Psoas muscle (tissue), 8 donors: ENCODE results near the gene LYSMD4. TPM values are rescaled to one million over a fixed set of nuclear protein-coding genes. Genes with fewer than 3 reads are reported as not detected.
A peak's percentile ranks its signal among the peaks of the same experiment; 100 is the strongest.

Source experiments
- ATAC-seq, 4 donors: fragments of 200-7000 bp; cut with Tn5 transposase; one replicate each; pipeline ENCODE4 v1.9.1; 2020; ENCODE audit warnings: moderate library complexity in 3 of 4, mild to moderate bottlenecking in 2 of 4
- DNase-seq, 2 donors: peaks; one replicate each; pipeline ENCODE4 v3.0.0-alpha.2; 2020
- H3K27ac ChIP-seq: fragments of 200-600 bp; one replicate; pipeline ENCODE4 v1.8.0; 2022
- H3K27me3 ChIP-seq, 3 donors: fragments of 200-600 bp in 1 of 3; one replicate each; pipeline versions ENCODE4 v1.6.1 to v1.8.0; 2013 to 2022; ENCODE audit warnings: low read length in 2 of 3, mild to moderate bottlenecking in 2 of 3, moderate library complexity in 1 of 3; ENCODE audit not compliant: insufficient read depth in 3 of 3
- H3K36me3 ChIP-seq, 2 donors: fragments of 200-600 bp in 1 of 2; one replicate each; pipeline versions ENCODE4 v1.6.1 to v1.8.0; 2013 to 2022; ENCODE audit warnings: low read depth in 1 of 2, mild to moderate bottlenecking in 1 of 2, moderate library complexity in 1 of 2; ENCODE audit not compliant: insufficient read depth in 1 of 2
- H3K4me1 ChIP-seq: fragments of 200-600 bp; one replicate; pipeline ENCODE4 v1.8.0; 2022
- H3K4me3 ChIP-seq: fragments of 200-600 bp; one replicate; pipeline ENCODE4 v1.8.0; 2022; ENCODE audit warnings: mild to moderate bottlenecking
- H3K9me3 ChIP-seq: fragments of 200-600 bp; one replicate; pipeline ENCODE4 v1.8.0; 2022
- WGBS, 3 donors: extraction: QIAGEN DNeasy Blood & Tissue Kit; methylation state at CpG; one replicate each; pipeline versions ENCODE4 v1.1.6 to v1.1.7; 2013; 5-methylcytosine and 5-hydroxymethylcytosine counted together
- intact Hi-C, 2 donors: fragments of 100-400 bp; cut with DNase I; formaldehyde crosslinking; loops; one replicate each; pipeline versions ENCODE4 v1.11.0 to v1.14.2; 2022
- polyA plus RNA-seq, 3 donors: library from polyadenylated mRNA; stranded (reverse); fragments of 200-250 nt; gene quantifications; one replicate each; pipeline ENCODE4 v1.2.3, GENCODE V29; 2013
- total RNA-seq, 4 donors: library from RNA; stranded (reverse); fragmentation: NEBNext Ultra II Directional in 2 of 4; extraction: Animal tissue kit (Norgen Biotek cat#: 25700) in 2 of 4; gene quantifications; one replicate each; pipeline versions ENCODE4 v1.2.1 to v1.2.4, GENCODE V29; 2021 to 2023
- TF ChIP-seq, protein P1 (sequence below): fragments of 200-600 bp; IDR thresholded peaks from one replicate; pipeline ENCODE4 v1.8.0; 2022; ENCODE audit warnings: antibody characterized with exemption
- donor health status: healthy with polysubstance abuse.
- donor health status: DM: no; HTN: no; CAD: no; lungs with moderate emphysema.
- donor health status: Bipolar disorder and iron deficiency.
- donor health status: healthy.
- donor health status: DM: yes; HTN: yes; CAD: no.
- donor health status: DM: no; HTN: no; CAD: no.
- donor health status: DM: no; HTN: no; CAD: no.
- donor health status: DM: yes; HTN: yes; CAD: no.

The LYSMD4 gene
- total and polyA plus RNA-seq, 7 donors: 3.6 to 13.5 (median 7.3) TPM

DNA sequence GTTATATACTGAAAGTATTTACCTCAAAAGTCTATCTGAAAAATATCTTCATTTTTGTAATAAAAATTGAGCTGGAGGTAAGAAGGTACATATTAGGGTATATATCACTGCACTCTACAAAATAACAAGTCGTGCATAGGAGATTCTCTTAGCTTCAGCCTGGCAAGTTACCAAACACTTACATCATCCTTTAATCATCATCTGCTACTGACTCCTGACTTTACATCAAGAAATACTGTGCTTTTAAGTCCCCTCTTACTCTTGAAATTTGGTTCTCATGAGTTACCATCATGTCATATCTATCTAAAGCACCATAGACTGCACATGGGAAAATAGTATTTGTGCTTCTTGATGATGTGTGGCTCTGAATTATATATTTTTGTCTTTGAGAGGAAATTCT is 50.8 kb downstream of the LYSMD4 start:
- Histone ChIP-seq H3K9me3 (peaks cover 13% of the 10 kb centered on the region), H3K36me3 (peaks cover 0 to 24% of the 10 kb centered on the region in 2 donors), H3K27ac (peak overlapping the region; percentile 62), H3K27me3 (no peaks in the 10 kb centered on the region), H3K4me3 (no peak overlapping the region), H3K4me1 (no peaks in the 10 kb centered on the region)
- intact Hi-C loops: no loop called here
- TF ChIP-seq, protein P1, sequence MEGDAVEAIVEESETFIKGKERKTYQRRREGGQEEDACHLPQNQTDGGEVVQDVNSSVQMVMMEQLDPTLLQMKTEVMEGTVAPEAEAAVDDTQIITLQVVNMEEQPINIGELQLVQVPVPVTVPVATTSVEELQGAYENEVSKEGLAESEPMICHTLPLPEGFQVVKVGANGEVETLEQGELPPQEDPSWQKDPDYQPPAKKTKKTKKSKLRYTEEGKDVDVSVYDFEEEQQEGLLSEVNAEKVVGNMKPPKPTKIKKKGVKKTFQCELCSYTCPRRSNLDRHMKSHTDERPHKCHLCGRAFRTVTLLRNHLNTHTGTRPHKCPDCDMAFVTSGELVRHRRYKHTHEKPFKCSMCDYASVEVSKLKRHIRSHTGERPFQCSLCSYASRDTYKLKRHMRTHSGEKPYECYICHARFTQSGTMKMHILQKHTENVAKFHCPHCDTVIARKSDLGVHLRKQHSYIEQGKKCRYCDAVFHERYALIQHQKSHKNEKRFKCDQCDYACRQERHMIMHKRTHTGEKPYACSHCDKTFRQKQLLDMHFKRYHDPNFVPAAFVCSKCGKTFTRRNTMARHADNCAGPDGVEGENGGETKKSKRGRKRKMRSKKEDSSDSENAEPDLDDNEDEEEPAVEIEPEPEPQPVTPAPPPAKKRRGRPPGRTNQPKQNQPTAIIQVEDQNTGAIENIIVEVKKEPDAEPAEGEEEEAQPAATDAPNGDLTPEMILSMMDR: no peak
- peak; percentile 40 to 64 (median 50) for ATAC-seq
- no peak for DNase-seq
- WGBS, 3 donors: 0 to 41% (median 19%) methylated on average over 1 of the region's 1 CpG

DNA sequence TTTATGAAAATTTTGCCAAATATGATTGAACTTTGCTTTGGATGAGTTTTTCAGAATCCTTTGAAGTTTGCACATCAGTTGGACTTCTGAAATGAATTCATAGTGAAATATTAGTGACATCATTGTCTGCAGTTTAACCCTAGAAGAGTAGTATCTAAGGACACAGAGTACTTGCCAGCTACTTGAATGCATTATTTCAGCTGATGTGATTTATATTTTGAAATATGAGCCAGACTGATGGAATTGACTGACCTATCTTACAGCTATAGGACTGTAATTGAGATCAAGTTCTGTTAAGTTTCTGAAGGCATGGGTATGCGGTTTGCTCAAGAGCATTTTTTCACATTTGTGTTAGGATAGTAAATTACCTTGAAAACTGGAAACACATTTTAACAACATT is 51.2 kb downstream of the LYSMD4 start:
- ATAC-seq (peak in 2 of 4 donors; percentile 18 to 25), DNase-seq (no peak)
- TF ChIP-seq, protein P1: no peak
- H3K27ac ChIP-seq: peak overlapping the region; percentile 62
- no peak overlapping the region for H3K4me3 ChIP-seq
- peaks cover 0 to 29% of the 10 kb centered on the region in 2 donors for H3K36me3 ChIP-seq
- no peaks in the 10 kb centered on the region for H3K27me3 ChIP-seq
- H3K4me1 ChIP-seq: no peaks in the 10 kb centered on the region
- intact Hi-C loops: no loop called here
- WGBS, 3 donors: 75 to 79% (median 77%) methylated on average over 1 of the region's 1 CpG
- peaks cover 13% of the 10 kb centered on the region for H3K9me3 ChIP-seq

DNA sequence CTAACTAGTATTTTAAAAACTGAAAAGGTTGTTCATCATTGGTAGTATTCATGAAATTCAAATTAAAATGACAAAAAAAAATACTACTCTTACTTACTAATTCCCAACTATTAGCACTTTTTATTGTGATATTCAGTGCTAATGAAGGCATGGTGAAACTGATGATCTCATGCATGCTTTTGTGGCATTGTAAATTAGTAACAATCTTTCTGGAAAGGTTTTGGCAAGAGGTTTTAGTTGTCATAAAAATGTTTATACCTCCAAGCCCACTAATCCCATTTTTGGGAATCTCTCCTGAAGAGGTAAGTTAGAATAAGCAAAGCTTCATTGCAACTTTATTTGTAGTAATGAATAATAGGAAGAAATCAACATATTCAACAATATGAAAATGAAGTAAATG is 53.0 kb downstream of the LYSMD4 start:
- H3K4me1 ChIP-seq: no peaks in the 10 kb centered on the region
- intact Hi-C loops: no loop called here
- TF ChIP-seq, protein P1: no peak
- H3K4me3 ChIP-seq: no peak overlapping the region
- ATAC-seq: no peak
- no peak overlapping the region for H3K27ac ChIP-seq
- peaks cover 4% of the 10 kb centered on the region for H3K9me3 ChIP-seq
- no peak for DNase-seq
- H3K27me3 ChIP-seq: no peaks in the 10 kb centered on the region
- H3K36me3 ChIP-seq: peaks cover 2 to 46% of the 10 kb centered on the region in 2 donors

DNA sequence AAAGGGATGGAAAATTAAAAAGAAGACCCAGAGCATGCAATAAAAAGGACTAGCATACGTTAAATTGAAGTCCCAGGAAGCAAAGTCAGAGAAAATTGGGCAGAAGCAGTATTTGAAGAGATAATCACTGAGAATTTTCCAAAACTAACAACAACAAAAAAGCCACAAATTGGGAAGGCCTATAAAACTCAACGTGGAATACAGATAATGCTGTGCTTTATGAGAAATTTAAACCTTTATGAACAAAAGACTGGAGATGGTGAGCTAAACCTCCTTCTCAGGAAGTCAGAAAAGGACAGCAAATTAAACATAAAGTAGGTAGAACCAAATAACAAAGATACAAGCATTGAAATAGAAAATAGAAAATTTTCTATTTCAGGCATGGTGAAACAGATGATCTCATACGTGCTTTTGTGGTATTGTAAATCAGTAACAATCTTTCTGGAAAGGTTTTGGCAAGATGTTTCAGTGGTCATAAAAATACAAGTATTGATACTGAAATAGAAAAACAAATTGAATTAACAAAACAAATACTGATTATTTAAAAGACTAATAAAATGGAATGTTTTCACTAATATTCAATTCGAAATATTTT is 55.6 kb downstream of the LYSMD4 start:
- Histone ChIP-seq H3K9me3 (no peaks in the 10 kb centered on the region), H3K27ac (peak overlapping the region; percentile 25), H3K4me3 (no peak overlapping the region), H3K27me3 (no peaks in the 10 kb centered on the region), H3K36me3 (peaks cover 3 to 68% of the 10 kb centered on the region in 2 donors), H3K4me1 (no peaks in the 10 kb centered on the region)
- ATAC-seq (no peak), DNase-seq (no peak)
- 77 to 88% (median 83%) methylated on average over 4 of the region's 4 CpGs for WGBS, 3 donors
- TF ChIP-seq, protein P1: no peak
- intact Hi-C loops: no loop called here

Other genes with a start within 250 kb of the LYSMD4 start
- gene MEF2A, start 167.5 kb downstream of the LYSMD4 start, total RNA-seq: 10 to 100 TPM; 63.9 to 92.6 (median 70.3) TPM
- gene MEF2A, start 167.5 kb downstream of the LYSMD4 start, polyA plus RNA-seq: 10 to 100 TPM; 17.1 to 52.6 (median 21.0) TPM